Neural cell (in vitro differentiated cells): ENCODE data around the gene COL15A1. TPM values are rescaled to one million over a fixed set of nuclear protein-coding genes. Genes with fewer than 3 reads are reported as not detected.

ENCODE experiments used
- H2AFZ ChIP-seq: fragments of 200-600, 300-800 bp; sonication (generic), shearing (Covaris generic); 2 replicates; pipeline ENCODE4 v1.6.0; 2014; ENCODE audit warnings: low read depth, mild to moderate bottlenecking, antibody characterized with exemption, low read length, moderate library complexity
- H3F3A ChIP-seq: fragments of 200-600 bp; shearing (Covaris generic); 2 replicates; pipeline ENCODE4 v1.6.1; 2016; ENCODE audit warnings: mild to moderate bottlenecking, moderate library complexity, mixed read lengths, antibody characterized with exemption, low read length; ENCODE audit not compliant: insufficient read depth, poor library complexity, severe bottlenecking
- H3K27ac ChIP-seq: fragments of 200-600, 300-800 bp; sonication (generic), shearing (Covaris generic); 2 replicates; pipeline ENCODE4 v1.5.1; 2014; ENCODE audit warnings: mild to moderate bottlenecking, low read length, moderate library complexity
- H3K27me3 ChIP-seq: fragments of 300-800, 200-600 bp; sonication (generic), shearing (Covaris generic); 2 replicates; pipeline ENCODE4 v1.6.0; 2014; ENCODE audit warnings: mild to moderate bottlenecking, low read depth, low read length, moderate library complexity; ENCODE audit not compliant: insufficient read depth
- H3K36me3 ChIP-seq: fragments of 300-800, 200-600 bp; sonication (generic), shearing (Covaris generic); 2 replicates; pipeline ENCODE4 v1.5.1; 2014; ENCODE audit warnings: mild to moderate bottlenecking, antibody characterized with exemption, low read length, moderate library complexity; ENCODE audit not compliant: insufficient read depth
- H3K4me2 ChIP-seq: fragments of 300-800, 200-600 bp; sonication (generic), shearing (Covaris generic); 2 replicates; pipeline ENCODE4 v1.6.0; 2014; ENCODE audit warnings: mild to moderate bottlenecking, low read length
- H3K4me3 ChIP-seq: fragments of 300-800, 200-600 bp; sonication (generic), shearing (Covaris generic); 2 replicates; pipeline ENCODE4 v1.5.1; 2014; ENCODE audit warnings: mild to moderate bottlenecking, low read length, moderate library complexity
- H3K79me2 ChIP-seq: fragments of 200-600 bp; shearing (Covaris generic); replicated peaks from 2 replicates; pipeline ENCODE4 v1.6.0; 2014; ENCODE audit warnings: mild to moderate bottlenecking, low read length, moderate library complexity; ENCODE audit not compliant: insufficient read depth
- H3K9ac ChIP-seq: fragments of 300-800, 200-600 bp; sonication (generic), shearing (Covaris generic); 2 replicates; pipeline ENCODE4 v1.6.1; 2016; ENCODE audit warnings: mild to moderate bottlenecking, low read length, mixed read lengths
- H3K9me2 ChIP-seq: fragments of 200-600 bp; shearing (Covaris generic); 2 replicates; pipeline ENCODE4 v1.6.1; 2016; ENCODE audit warnings: mild to moderate bottlenecking, low read length, mixed read lengths; ENCODE audit not compliant: insufficient read depth
- H3K9me3 ChIP-seq: fragments of 200-600, 300-800 bp; sonication (generic), shearing (Covaris generic); 2 replicates; pipeline ENCODE4 v1.6.1; 2016; ENCODE audit warnings: mild to moderate bottlenecking, mixed run types, low read length, moderate library complexity, mixed read lengths
- H4K20me1 ChIP-seq: fragments of 200-600 bp; shearing (Covaris generic); 2 replicates; pipeline ENCODE4 v1.6.1; 2016; ENCODE audit warnings: mild to moderate bottlenecking, mixed run types; ENCODE audit not compliant: insufficient read depth
- EP300 ChIP-seq: fragments of 450-650 bp; conservative IDR thresholded peaks from 2 replicates; pipeline ENCODE4 v1.6.1; 2014; ENCODE audit warnings: antibody characterized with exemption, mild to moderate bottlenecking, moderate library complexity; ENCODE audit not compliant: poor library complexity, severe bottlenecking
- EZH2 ChIP-seq: fragments of 200-600, 300-800 bp; shearing (Covaris generic), sonication (generic); IDR thresholded peaks from 2 replicates; pipeline ENCODE4 v1.6.1; 2014; ENCODE audit warnings: antibody characterized with exemption, low read length, borderline replicate concordance, mild to moderate bottlenecking; ENCODE audit not compliant: insufficient read depth, poor library complexity, severe bottlenecking
- MXI1 ChIP-seq: fragments of 450-650 bp; conservative IDR thresholded peaks from 2 replicates; pipeline ENCODE4 v1.6.1; 2014; ENCODE audit warnings: antibody characterized with exemption, mild to moderate bottlenecking; ENCODE audit not compliant: poor library complexity, severe bottlenecking
- POLR2AphosphoS5 ChIP-seq: IDR thresholded peaks from 2 replicates; pipeline ENCODE4 v1.6.1; 2012
- RAD21 ChIP-seq: fragments of 450-650 bp; conservative IDR thresholded peaks from 2 replicates; pipeline ENCODE4 v1.6.1; 2014; ENCODE audit warnings: antibody characterized with exemption, mild to moderate bottlenecking, moderate library complexity
- SMC3 ChIP-seq: fragments of 450-650 bp; conservative IDR thresholded peaks from 2 replicates; pipeline ENCODE4 v1.6.1; 2014; ENCODE audit warnings: antibody characterized with exemption, mild to moderate bottlenecking, moderate library complexity; ENCODE audit not compliant: poor library complexity
- TAF1 ChIP-seq: IDR thresholded peaks from 2 replicates; pipeline ENCODE4 v1.6.1; 2012; ENCODE audit warnings: low read depth
- polyA plus RNA-seq: library from polyadenylated mRNA; depleted of rRNA; stranded (reverse); fragments of >200 nt; gene quantifications from 2 replicates; pipeline ENCODE4 v1.2.3, GENCODE V29; 2014
- TF ChIP-seq, protein P1 (sequence below): IDR thresholded peaks from 2 replicates; pipeline ENCODE4 v1.6.1; 2012; ENCODE audit warnings: borderline replicate concordance
- TF ChIP-seq, protein P2 (sequence below): fragments of 450-650 bp; IDR thresholded peaks from 2 replicates; pipeline ENCODE4 v1.5.1; 2014; ENCODE audit warnings: antibody characterized with exemption, mild to moderate bottlenecking, moderate library complexity; ENCODE audit not compliant: poor library complexity, severe bottlenecking

Gene COL15A1
- polyA plus RNA-seq, 1 donor from 2014 or later, result 2.8 TPM

DNA sequence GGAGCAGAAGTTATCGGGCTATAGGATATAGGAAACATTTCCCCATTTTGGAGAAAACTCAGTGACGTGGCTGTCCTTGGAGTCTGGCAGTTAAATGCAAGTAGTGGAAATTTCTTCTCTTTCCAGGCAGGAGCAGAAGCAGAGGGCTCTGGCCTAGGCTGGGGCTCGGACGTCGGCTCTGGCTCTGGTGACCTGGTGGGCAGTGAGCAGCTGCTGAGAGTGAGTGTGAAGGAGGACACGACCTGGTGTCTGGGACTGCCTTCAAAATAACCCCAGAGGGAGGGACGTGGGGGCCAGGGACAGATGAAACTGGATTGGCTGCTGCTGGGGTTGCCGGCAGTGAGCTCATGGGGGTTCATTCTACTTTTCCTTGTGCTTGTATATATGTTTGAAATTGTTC is 79.5 kb downstream of the COL15A1 start (continued):
- TF ChIP-seq SMC3 (no peak), EZH2 (no peak)

DNA sequence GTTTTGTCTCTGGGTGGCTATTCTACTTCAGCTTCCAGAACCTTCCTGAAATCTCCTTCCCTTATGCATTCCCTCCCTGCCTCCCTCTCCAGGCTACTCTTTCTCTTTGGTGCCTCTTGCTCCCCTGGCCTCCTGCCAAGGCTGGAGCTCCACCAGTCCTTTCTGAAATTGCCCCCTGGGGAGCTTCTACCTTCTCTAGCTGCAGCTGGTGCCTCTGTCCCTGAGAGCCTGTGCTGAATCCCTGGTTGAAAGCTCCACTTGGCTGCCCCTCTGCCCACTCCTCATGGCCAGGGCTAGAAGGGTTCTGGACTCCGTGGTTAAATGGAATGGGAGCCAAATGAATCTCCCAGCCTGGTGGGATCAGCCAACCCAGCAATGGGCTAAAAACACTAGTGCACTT is 80.1 kb downstream of the COL15A1 start:
- Histone ChIP-seq H4K20me1 (no peaks in the 10 kb centered on the region), H2AFZ (no peak overlapping the region), H3K36me3 (no peaks in the 10 kb centered on the region), H3K4me2 (no peak overlapping the region), H3K9me3 (no peaks in the 10 kb centered on the region), H3K79me2 (no peaks in the 10 kb centered on the region), H3K9ac (no peak overlapping the region), H3K27ac (no peak overlapping the region), H3F3A (no peaks in the 10 kb centered on the region), H3K4me3 (no peak overlapping the region), H3K9me2 (no peaks in the 10 kb centered on the region), H3K27me3 (no peaks in the 10 kb centered on the region)
- TF ChIP-seq, protein P1, sequence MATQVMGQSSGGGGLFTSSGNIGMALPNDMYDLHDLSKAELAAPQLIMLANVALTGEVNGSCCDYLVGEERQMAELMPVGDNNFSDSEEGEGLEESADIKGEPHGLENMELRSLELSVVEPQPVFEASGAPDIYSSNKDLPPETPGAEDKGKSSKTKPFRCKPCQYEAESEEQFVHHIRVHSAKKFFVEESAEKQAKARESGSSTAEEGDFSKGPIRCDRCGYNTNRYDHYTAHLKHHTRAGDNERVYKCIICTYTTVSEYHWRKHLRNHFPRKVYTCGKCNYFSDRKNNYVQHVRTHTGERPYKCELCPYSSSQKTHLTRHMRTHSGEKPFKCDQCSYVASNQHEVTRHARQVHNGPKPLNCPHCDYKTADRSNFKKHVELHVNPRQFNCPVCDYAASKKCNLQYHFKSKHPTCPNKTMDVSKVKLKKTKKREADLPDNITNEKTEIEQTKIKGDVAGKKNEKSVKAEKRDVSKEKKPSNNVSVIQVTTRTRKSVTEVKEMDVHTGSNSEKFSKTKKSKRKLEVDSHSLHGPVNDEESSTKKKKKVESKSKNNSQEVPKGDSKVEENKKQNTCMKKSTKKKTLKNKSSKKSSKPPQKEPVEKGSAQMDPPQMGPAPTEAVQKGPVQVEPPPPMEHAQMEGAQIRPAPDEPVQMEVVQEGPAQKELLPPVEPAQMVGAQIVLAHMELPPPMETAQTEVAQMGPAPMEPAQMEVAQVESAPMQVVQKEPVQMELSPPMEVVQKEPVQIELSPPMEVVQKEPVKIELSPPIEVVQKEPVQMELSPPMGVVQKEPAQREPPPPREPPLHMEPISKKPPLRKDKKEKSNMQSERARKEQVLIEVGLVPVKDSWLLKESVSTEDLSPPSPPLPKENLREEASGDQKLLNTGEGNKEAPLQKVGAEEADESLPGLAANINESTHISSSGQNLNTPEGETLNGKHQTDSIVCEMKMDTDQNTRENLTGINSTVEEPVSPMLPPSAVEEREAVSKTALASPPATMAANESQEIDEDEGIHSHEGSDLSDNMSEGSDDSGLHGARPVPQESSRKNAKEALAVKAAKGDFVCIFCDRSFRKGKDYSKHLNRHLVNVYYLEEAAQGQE, result no peak
- TF ChIP-seq EP300 (no peak), MXI1 (no peak), SMC3 (no peak), RAD21 (no peak), POLR2AphosphoS5 (no peak)

DNA sequence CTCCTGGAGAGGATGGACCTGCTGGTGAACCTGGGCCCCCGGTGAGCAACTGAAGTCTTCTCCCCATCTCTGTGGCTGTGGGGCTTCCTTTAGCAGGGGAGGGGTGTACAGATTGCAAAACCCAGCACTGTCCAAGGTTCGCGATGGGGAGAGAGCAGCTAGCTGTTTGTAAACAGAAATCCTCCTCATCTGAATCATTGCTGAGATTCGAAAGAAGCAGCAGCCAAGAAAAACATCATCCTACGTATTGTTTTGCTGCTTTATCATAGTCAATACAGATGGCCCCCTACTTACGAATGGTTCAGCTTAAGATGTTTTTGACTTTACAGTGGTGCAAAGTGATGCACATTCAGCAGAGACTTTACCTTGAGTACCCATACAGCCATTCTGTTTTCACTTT is 81.3 kb downstream of the COL15A1 start:
- H3K9me3 ChIP-seq, result no peaks in the 10 kb centered on the region
- H2AFZ ChIP-seq, result no peak overlapping the region
- H3K4me2 ChIP-seq, result no peak overlapping the region
- no peaks in the 10 kb centered on the region for H3K79me2 ChIP-seq
- no peak overlapping the region for H3K4me3 ChIP-seq
- TF ChIP-seq EZH2, result no peak
- TF ChIP-seq MXI1, result no peak
- no peak for TF ChIP-seq POLR2AphosphoS5
- no peak for TF ChIP-seq RAD21
- TF ChIP-seq EP300, result no peak
- TF ChIP-seq, protein P1, result no peak
- no peak for TF ChIP-seq SMC3
- TF ChIP-seq, protein P2, sequence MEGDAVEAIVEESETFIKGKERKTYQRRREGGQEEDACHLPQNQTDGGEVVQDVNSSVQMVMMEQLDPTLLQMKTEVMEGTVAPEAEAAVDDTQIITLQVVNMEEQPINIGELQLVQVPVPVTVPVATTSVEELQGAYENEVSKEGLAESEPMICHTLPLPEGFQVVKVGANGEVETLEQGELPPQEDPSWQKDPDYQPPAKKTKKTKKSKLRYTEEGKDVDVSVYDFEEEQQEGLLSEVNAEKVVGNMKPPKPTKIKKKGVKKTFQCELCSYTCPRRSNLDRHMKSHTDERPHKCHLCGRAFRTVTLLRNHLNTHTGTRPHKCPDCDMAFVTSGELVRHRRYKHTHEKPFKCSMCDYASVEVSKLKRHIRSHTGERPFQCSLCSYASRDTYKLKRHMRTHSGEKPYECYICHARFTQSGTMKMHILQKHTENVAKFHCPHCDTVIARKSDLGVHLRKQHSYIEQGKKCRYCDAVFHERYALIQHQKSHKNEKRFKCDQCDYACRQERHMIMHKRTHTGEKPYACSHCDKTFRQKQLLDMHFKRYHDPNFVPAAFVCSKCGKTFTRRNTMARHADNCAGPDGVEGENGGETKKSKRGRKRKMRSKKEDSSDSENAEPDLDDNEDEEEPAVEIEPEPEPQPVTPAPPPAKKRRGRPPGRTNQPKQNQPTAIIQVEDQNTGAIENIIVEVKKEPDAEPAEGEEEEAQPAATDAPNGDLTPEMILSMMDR, result no peak
- TF ChIP-seq TAF1, result no peak
- no peak overlapping the region for H3K27ac ChIP-seq
- H3K27me3 ChIP-seq, result no peaks in the 10 kb centered on the region
- H3K9me2 ChIP-seq, result no peaks in the 10 kb centered on the region
- no peaks in the 10 kb centered on the region for H4K20me1 ChIP-seq
- H3F3A ChIP-seq, result no peaks in the 10 kb centered on the region
- H3K9ac ChIP-seq, result no peak overlapping the region
- no peaks in the 10 kb centered on the region for H3K36me3 ChIP-seq
